Measurements from ENCODE around the gene TECPR1.

GRCh38 chr7:98224701-98225181 is 27.3 kb downstream of the TECPR1 start:
- no peak for TF ChIP-seq POLR2AphosphoS5 (IDR thresholded peaks at IDR 0.05; ENCODE audit: low read depth, low read length)
- TF ChIP-seq REST (IDR thresholded peaks at IDR 0.05; ENCODE audit: insufficient read depth in 1 of 2, low read depth in 2 of 2, low read length in 2 of 2) = no peak
- TF ChIP-seq TAF1 (IDR thresholded peaks at IDR 0.05; ENCODE audit: borderline replicate concordance, insufficient read depth, low read length) = no peak
- no peak for TF ChIP-seq SIN3A (IDR thresholded peaks at IDR 0.05; ENCODE audit: borderline replicate concordance, insufficient read depth, low read length)
- no peak for TF ChIP-seq FOXP2 (optimal IDR thresholded peaks at IDR 0.05; ENCODE audit: borderline replicate concordance, extremely low read depth, extremely low read length, insufficient read depth)

Measured in PFSK-1 (cell line).